ENCODE measurements around the gene CDC42EP2.

- no peak for TF ChIP-seq CTCF (IDR thresholded peaks at IDR 0.05)
- TF ChIP-seq POLR2AphosphoS5 (IDR thresholded peaks at IDR 0.05): no peak
- no peak for TF ChIP-seq POLR2A (IDR thresholded peaks at IDR 0.05)
- TF ChIP-seq EP300 (IDR thresholded peaks at IDR 0.05): no peak
These were observed 14.8 kb downstream of the CDC42EP2 start for GRCh38 chr11:65329478-65329877.
